GM12874 (cell line): Measurements from ENCODE around the gene GUCY2D.
A peak's percentile ranks its signal among the peaks of the same experiment; 100 is the strongest.

Experiments used
- CTCF ChIP-seq: IDR thresholded peaks from 2 replicates; pipeline ENCODE4 v1.5.1; 2011; ENCODE audit warnings: low read depth, mild to moderate bottlenecking, control low read depth, low read length, moderate library complexity; ENCODE audit not compliant: insufficient read depth

The GUCY2D gene

DNA sequence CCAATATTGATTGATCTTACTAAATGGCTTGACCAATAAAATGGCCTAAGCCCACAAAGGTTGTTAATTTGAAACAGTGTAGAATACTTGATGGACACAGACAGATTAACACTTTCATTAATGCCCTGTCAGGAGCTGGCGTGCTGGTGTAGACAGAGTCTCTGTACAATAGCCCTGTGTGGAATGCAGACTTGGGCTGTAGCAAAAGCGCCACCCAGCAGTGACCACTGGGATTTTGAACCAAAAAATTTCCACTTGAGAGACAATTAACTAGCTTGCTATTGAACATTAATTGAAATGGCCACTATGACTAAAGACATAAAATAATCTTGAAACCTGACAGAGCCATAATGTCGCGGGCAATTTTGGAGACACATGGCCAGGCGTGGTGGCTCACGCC, 19.7 kb upstream of the GUCY2D start:
- 0 out of 2 replicates have a peak, but pooled peaks have one; percentile 12 for TF ChIP-seq CTCF

DNA sequence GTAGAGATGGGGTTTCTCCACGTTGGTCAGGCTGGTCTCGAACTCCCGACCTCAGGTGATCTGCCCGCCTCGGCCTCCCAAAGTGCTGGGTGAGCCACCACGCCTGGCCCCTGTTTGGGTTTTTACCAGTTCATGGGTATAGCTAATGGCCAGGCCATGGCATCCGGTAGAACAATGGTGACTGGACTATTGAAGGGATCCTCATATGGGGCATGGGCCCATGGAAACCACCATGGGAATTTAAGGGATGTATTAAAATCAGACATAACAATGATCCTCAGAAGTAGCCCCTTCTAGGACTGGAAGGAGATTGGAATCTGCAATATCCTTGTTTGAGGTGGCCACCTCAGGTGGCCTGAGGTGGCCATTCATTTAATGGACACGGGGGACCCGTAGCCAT, 17.5 kb upstream of the GUCY2D start:
- TF ChIP-seq CTCF, result no peak

GRCh38 chr17:7987112-7987893, 15.1 kb upstream of the GUCY2D start:
- no peak for TF ChIP-seq CTCF

- peak; percentile 43; the same call in 1 of the 2 replicates for TF ChIP-seq CTCF
These were observed 13.7 kb upstream of the GUCY2D start for GRCh38 chr17:7988750-7989178.

- peak; percentile 97 for TF ChIP-seq CTCF
These were observed 12.4 kb upstream of the GUCY2D start for GRCh38 chr17:7989781-7990655.

DNA sequence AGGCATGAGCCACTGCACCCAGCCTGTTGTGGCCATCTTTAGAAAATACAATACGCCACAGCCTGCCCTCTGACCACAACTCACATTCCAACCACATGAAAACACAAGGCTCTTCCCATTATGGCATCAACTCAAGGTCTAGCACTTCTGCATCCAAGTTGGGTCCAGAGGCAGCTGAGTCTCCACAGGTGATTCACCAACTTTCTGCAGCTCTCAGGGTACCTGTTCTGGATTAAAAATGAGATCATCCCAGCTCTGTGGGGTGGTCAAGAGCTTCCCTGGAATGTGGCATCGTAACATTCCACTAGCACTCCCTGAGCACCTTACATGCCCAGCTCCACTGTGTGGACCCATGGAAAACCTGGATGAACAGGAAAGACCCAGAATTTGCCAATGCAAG, 9.9 kb upstream of the GUCY2D start:
- no peak for TF ChIP-seq CTCF

DNA sequence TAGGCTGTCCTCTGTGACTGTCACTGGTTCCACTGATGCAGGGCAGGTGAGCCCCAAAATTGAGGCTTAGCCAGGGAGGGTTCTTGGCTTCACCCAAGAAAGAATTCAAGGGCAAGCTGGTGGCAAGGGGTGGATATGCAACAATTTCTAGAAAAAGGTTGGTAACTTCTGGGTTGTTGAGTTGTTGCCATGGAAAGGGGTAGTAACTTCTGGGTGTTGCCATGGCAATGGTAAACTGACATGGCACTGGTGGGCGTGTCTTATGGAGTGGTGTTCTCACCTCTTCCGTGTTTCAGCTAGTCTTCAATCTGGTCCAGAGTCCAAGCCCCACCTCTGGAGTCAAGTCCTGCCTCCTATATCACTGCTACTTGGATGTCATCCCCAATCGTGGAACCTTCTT, 9.5 kb upstream of the GUCY2D start:
- no peak for TF ChIP-seq CTCF
